ENCODE measurements around the gene PEAK3.

The PEAK3 gene

DNA sequence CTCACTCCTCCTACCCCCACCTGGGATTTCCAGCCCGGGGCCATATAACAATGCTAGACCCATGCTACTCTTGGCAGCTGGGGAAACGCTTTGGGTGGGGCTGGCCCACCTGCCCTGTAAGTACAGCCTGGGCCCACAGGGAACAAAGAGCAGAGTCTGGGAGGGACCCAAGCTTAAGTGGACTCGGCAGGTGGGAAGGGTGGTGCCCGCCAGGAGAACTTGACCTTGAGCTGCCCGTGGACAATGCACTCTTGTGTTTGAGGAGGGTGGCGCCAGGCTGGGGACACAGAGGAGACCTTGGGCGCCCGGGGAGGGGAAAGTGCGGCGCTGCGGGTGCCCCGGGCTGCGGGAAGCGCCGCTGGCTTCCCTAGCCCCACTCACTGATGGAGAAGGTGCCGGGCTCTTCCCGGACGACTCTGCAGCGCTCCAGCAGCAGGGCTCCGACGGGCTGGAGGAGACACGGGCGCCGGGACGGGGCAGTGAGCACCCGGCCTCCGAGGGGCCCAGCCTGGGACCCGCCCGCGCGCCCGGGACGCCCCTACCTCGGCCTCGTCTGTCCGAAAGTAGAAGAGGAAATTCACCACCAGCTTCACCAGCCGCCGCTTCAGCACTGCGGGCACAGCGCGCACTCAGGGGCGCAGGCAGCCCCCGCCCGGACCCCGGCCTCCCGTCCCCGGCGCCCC, 46.5 kb downstream of the PEAK3 start:
- H3K36me3 ChIP-seq (ENCODE audit: insufficient read depth, low read length): peaks cover 32% of the 10 kb centered on the region
- peaks cover 51% of the 10 kb centered on the region for H3K4me1 ChIP-seq (ENCODE audit: control insufficient read depth, insufficient read depth, low read length)
- no peaks in the 10 kb centered on the region for H3K27me3 ChIP-seq (ENCODE audit: control insufficient read depth, insufficient read depth, low read length)
- no peaks in the 10 kb centered on the region for H3K9me3 ChIP-seq (replicated peaks; ENCODE audit: low read length)
- peak overlapping the region; percentile 99 for H3K4me2 ChIP-seq (ENCODE audit: low read length)
- peak overlapping the region; percentile 94 for H3K9ac ChIP-seq (ENCODE audit: low read depth, low read length)
- peak overlapping the region; percentile 90 for H3K4me3 ChIP-seq (ENCODE audit: low read length)

DNA sequence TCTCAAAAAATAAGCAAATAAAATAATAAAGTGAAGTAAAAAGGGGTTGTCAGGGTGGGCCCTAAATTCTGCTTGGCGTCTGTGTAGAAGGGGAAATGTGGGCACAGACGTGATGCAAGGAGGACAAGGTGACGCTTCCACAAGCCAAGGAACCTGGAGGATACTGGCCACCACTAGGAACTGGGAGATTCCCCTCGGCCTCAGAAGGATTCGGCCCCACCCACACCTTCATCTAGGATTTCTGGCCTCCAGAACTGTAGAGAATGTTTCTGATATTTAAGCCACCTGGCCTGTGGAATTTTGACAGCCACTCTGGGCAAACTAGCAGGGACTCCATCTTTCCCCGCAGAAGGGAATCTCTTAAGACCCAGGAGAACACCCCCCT, 47.0 kb downstream of the PEAK3 start:
- H3K9ac ChIP-seq (ENCODE audit: low read depth, low read length): peak overlapping the region; percentile 94
- H3K36me3 ChIP-seq (ENCODE audit: insufficient read depth, low read length): peaks cover 37% of the 10 kb centered on the region
- H3K4me1 ChIP-seq (ENCODE audit: control insufficient read depth, insufficient read depth, low read length): peaks cover 47% of the 10 kb centered on the region

DNA sequence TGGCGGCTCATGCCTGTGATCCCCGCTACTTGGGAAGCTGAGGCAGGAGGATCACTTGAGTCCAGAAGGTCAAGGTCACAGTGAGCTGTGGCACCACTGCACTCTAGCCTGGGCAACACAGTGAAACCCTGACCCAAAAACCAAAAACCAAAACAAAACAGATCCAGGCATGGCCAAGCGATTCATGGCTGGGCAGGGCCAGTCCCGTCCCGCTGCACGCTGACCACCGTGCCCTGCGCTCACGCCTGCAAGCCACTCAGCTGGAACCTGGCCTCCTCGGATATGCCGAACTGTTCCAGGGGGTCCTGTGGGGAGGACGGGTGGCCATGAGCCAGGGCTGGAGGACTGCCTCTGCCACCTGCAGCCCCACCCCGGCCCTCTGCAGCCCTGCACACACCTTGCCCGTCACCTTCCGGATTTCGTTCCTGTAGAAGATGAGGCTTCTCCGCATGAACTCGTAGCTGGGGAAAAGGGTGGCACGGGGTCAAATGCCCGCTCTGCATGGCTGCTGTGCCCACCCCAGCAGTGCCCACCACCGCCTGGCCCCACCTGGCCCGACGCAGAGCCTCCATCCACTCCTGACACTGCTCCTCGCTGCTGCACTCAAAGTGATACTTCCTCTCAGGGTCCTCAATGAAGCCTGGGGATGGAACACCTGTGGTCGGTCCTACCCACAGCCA, 48.2 kb downstream of the PEAK3 start:
- H3K9ac ChIP-seq (ENCODE audit: low read depth, low read length): no peak overlapping the region
- H3K36me3 ChIP-seq (ENCODE audit: insufficient read depth, low read length): peaks cover 48% of the 10 kb centered on the region
- peaks cover 45% of the 10 kb centered on the region for H3K4me1 ChIP-seq (ENCODE audit: control insufficient read depth, insufficient read depth, low read length)

More for the DNA sequence above, 47.0 kb downstream of the PEAK3 start:
- H3K4me3 ChIP-seq (ENCODE audit: low read length): peak overlapping the region; percentile 90
- H3K4me2 ChIP-seq (ENCODE audit: low read length): peak overlapping the region; percentile 99
- no peaks in the 10 kb centered on the region for H3K9me3 ChIP-seq (replicated peaks; ENCODE audit: low read length)
- H3K27me3 ChIP-seq (ENCODE audit: control insufficient read depth, insufficient read depth, low read length): no peaks in the 10 kb centered on the region

DNA sequence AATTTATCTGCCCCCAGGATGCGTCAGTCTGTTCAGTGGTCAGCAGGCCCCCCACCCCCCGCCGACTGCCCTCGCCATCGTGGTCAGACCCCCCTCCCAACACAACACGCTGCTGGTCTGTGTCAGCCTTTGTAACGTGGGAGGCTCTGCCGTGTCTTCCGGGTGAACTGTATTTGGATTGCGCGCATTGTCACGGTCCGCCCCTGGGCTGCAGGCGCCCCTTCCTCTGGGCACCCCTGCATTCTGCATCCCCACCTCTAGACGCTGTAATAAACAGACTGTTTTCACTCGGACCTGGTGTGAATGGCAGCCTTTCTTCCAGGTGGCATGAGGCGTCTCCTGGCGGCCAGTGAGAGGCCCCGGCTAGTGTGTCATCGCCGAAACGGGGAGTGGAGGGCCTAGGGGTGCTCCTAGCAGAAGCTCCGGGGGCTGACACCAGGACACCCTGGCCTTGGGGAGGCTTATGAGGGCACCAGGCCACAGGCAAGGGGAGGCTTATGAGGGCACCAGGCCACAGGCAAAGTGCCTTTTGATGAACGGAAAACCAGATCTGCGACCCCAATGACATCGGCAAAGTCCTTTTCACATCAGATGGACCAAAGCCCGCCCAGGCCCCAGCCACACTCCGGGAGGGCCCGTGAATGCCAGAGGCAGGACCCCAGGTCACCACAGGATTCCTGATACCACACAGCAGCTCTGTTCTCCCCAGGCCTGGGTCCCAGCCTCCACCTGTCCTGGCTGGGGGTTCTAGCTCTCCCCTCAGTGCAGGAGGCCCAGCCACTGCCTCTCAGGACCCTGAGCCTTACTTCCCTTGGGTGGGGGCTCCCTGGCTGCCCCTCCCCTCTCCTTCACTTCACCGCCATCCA, 49.5 kb downstream of the PEAK3 start:
- Histone ChIP-seq H3K9me3 (replicated peaks; ENCODE audit: low read length) (no peaks in the 10 kb centered on the region), H3K36me3 (ENCODE audit: insufficient read depth, low read length) (peaks cover 55% of the 10 kb centered on the region), H3K4me1 (ENCODE audit: control insufficient read depth, insufficient read depth, low read length) (peaks cover 33% of the 10 kb centered on the region), H3K27me3 (ENCODE audit: control insufficient read depth, insufficient read depth, low read length) (no peaks in the 10 kb centered on the region), H3K9ac (ENCODE audit: low read depth, low read length) (no peak overlapping the region), H3K4me3 (ENCODE audit: low read length) (no peak overlapping the region), H3K4me2 (ENCODE audit: low read length) (no peak overlapping the region)

More for the DNA sequence above, 48.2 kb downstream of the PEAK3 start:
- Histone ChIP-seq H3K27me3 (ENCODE audit: control insufficient read depth, insufficient read depth, low read length) (no peaks in the 10 kb centered on the region), H3K4me2 (ENCODE audit: low read length) (peak overlapping the region; percentile 99), H3K4me3 (ENCODE audit: low read length) (no peak overlapping the region), H3K9me3 (replicated peaks; ENCODE audit: low read length) (no peaks in the 10 kb centered on the region)

DNA sequence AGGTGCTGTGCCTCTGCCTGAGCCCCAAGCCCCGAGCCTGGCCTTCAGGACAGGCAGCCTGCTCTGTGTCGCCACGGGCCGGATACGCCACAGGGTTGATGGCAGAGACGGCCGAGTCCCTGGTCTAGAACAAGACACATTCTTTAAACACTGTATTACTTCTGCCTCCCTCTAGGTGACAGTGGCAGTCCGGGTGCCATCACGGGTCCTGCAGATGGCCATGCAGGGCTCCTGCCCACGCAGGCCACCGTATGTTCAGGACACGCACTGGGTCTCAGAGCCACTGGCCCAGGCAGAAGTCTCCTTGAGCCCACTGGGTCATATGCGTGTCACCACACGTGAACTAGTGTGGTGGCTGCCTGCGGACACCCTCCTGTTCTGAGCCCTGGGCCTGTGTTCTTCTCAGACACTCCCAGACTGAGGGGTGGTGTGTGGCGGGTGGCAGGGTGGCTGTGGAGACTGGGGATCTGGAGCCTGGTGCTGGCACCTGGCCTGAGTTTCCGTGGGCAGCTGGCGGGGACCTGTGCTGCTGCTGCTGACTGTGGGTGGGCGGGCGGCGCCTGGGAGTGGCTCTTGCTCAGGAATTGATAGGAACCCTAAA, 50.3 kb downstream of the PEAK3 start:
- Histone ChIP-seq H3K36me3 (ENCODE audit: insufficient read depth, low read length) (peaks cover 55% of the 10 kb centered on the region), H3K4me2 (ENCODE audit: low read length) (no peak overlapping the region), H3K27me3 (ENCODE audit: control insufficient read depth, insufficient read depth, low read length) (no peaks in the 10 kb centered on the region), H3K4me3 (ENCODE audit: low read length) (no peak overlapping the region), H3K9me3 (replicated peaks; ENCODE audit: low read length) (no peaks in the 10 kb centered on the region), H3K9ac (ENCODE audit: low read depth, low read length) (peak overlapping the region; percentile 8), H3K4me1 (ENCODE audit: control insufficient read depth, insufficient read depth, low read length) (peaks cover 30% of the 10 kb centered on the region)

DNA sequence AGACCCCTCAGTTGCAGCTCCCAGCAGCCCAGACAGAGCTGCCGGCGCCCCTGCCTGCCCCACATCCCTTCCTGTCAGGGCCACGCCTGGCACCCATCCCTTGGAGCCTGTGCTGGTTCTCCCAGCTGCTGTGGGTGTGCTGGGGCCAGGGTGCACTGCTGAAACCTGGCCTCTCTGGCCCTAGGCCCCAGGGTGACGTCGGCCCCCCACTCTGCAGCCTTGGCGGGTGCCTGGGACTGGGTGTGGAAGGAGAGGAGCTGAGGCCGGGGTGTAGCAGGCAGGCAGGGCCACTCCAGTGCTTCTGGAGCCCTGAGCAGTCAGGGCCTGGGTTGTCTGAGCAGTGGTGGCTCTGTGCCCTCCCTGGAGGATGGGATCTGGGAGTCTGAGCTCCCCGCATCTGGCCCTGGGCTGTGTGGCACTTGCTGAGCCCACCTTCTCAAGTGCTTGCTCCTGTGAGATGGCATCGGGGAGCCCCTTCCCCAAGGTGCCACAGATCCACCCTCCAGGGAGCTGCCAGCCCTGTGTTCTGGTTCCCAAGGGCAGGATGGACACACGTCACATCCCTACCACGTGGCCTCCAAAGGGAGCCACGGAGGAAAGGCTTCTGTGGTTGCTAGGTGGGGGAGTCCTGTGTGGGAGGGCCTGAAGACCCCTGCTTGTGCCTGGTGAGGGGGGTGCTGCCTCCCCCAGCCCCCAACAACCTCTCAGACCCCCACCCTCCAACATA, 51.0 kb downstream of the PEAK3 start:
- Histone ChIP-seq H3K4me2 (ENCODE audit: low read length) (no peak overlapping the region), H3K9ac (ENCODE audit: low read depth, low read length) (no peak overlapping the region), H3K4me1 (ENCODE audit: control insufficient read depth, insufficient read depth, low read length) (peaks cover 30% of the 10 kb centered on the region), H3K4me3 (ENCODE audit: low read length) (no peak overlapping the region), H3K9me3 (replicated peaks; ENCODE audit: low read length) (no peaks in the 10 kb centered on the region), H3K36me3 (ENCODE audit: insufficient read depth, low read length) (peaks cover 61% of the 10 kb centered on the region), H3K27me3 (ENCODE audit: control insufficient read depth, insufficient read depth, low read length) (no peaks in the 10 kb centered on the region)

DNA sequence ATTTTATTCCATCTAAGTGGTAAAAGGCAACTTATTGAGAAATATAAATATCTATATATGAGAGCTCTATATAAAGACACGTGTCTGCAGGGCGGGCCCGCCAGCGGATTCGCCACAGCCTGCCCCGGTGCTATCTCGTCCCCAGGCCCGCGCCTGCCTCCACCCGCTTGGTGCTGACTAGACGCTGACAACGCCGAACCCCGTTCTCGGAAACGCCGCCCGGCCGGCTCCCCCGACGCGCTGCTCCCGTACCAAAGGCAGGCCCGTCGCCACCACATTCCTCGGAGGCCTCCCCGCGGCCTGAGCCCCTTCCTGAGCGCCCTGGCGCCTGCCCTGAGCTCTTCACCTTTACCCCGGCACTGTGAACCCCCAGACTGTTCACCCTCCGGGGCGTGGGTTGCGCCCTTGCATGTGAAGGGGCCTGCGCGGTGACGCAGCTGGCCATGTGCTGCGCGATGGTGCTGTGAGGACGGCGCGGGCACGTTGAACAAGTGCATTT, 51.9 kb downstream of the PEAK3 start:
- Histone ChIP-seq H3K9me3 (replicated peaks; ENCODE audit: low read length) (no peaks in the 10 kb centered on the region), H3K4me3 (ENCODE audit: low read length) (no peak overlapping the region), H3K36me3 (ENCODE audit: insufficient read depth, low read length) (peaks cover 70% of the 10 kb centered on the region), H3K4me1 (ENCODE audit: control insufficient read depth, insufficient read depth, low read length) (peaks cover 27% of the 10 kb centered on the region), H3K27me3 (ENCODE audit: control insufficient read depth, insufficient read depth, low read length) (no peaks in the 10 kb centered on the region), H3K4me2 (ENCODE audit: low read length) (no peak overlapping the region), H3K9ac (ENCODE audit: low read depth, low read length) (no peak overlapping the region)

DNA sequence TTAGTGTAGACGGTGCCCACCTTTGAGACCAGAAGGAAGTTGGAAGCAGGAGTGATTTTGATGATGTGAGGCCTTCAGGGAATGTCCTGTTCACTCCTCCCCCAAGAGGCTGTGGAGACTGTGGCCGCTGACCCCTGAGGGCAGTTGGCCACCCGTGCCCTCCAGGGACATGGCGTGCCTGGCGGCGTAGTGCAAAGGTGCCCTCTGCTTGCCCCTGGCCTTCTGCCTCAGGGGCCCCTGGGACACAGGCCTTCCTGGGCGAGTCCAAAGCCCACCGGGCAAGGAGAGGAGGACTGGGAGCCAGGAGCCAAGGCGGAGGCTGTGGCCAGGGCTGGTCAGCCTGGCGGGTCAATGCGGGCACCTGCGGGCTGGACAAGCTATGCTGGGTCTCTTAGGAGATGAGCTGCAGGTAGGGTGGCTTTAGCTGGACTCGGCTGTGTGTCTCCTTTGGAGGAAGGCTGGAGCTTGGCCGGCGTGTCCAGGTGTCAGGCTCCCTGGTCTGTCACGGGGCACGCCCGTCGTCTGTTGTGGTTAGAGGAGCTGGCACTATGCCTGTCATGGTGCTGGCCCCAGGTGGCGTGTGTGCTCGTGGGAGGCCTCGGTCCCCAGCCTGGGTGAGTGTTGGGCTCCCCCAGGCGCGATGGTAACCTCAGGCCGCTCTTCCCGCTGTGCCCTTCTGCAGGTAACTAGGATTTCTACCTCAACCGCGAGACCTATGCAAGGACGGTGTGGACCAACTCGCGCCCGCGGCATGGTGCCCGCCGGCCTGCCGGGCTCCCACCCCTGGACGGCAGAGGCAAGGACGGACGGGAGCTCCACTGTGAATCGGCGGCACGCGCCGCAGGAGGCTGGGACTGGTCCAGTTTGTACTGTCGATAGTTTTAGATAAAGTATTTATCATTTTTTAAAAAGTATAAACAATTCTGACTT, 52.6 kb downstream of the PEAK3 start:
- Histone ChIP-seq H3K4me3 (ENCODE audit: low read length) (no peak overlapping the region), H3K9ac (ENCODE audit: low read depth, low read length) (no peak overlapping the region), H3K9me3 (replicated peaks; ENCODE audit: low read length) (no peaks in the 10 kb centered on the region), H3K4me2 (ENCODE audit: low read length) (no peak overlapping the region), H3K4me1 (ENCODE audit: control insufficient read depth, insufficient read depth, low read length) (peaks cover 23% of the 10 kb centered on the region), H3K27me3 (ENCODE audit: control insufficient read depth, insufficient read depth, low read length) (no peaks in the 10 kb centered on the region), H3K36me3 (ENCODE audit: insufficient read depth, low read length) (peaks cover 76% of the 10 kb centered on the region)

DNA sequence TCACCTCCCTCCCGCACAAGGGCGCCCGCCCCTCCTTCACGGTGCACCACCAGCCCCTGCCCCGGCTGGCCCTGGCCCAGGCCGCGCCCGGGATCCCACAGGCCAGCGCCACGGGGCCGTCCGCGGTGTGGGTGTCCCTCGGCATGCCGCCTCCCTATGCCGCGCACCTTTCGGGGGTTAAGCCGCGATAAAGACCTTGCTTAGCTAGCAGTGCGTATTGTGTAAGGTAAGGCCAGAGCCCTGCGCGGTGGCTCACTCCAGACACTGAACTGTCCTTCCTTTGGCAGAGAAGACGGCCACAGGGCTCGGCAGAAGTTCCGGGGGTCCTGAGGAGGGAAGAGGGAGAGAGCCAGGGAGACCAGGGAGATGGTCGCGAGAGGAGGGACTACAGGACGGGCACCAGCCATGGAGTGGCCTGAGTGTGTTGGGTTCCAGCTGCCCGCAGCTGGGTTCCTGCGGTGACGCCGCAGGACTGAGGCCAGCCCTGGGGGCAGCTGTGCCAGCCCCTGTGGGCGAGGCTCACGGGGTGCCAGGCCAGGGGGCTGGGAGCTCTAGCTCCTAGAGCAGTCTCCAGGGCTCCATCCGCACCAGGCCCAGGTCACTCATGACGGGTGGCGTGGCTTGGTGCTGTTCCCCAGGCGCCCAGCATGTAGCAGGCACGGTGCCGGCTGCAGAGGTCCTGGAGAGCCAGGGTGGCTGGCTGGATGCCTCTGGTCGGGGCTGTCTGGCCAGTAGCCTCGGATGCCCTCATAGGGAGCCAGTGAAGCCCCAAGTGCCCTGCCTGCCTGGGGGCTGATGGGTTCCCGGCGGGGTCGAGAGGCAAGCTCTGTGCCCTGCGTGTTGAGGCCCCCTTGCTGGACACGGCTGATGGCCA, 53.6 kb downstream of the PEAK3 start:
- Histone ChIP-seq H3K4me2 (ENCODE audit: low read length) (no peak overlapping the region), H3K36me3 (ENCODE audit: insufficient read depth, low read length) (peaks cover 74% of the 10 kb centered on the region), H3K9me3 (replicated peaks; ENCODE audit: low read length) (no peaks in the 10 kb centered on the region), H3K27me3 (ENCODE audit: control insufficient read depth, insufficient read depth, low read length) (no peaks in the 10 kb centered on the region), H3K4me3 (ENCODE audit: low read length) (no peak overlapping the region), H3K4me1 (ENCODE audit: control insufficient read depth, insufficient read depth, low read length) (peaks cover 16% of the 10 kb centered on the region), H3K9ac (ENCODE audit: low read depth, low read length) (no peak overlapping the region)

Data from skeletal muscle satellite cell (primary cell).